KMS-11 (cell line): ENCODE measurements around the gene GK.
"Not testable (repeated sequence)": the region's sequence is repeated elsewhere in the genome, so short reads cannot be mapped to it uniquely, and the experiment has no call there.

Source experiments
- H2AFZ ChIP-seq: fragments of 200-600 bp; sonication (generic); 2 replicates; pipeline ENCODE4 v1.6.1; 2016; ENCODE audit warnings: antibody characterized with exemption, mixed run types, low read depth
- H3K27ac ChIP-seq: fragments of 200-600 bp; sonication (generic); 2 replicates; pipeline ENCODE4 v1.6.1; 2016; ENCODE audit warnings: mild to moderate bottlenecking, mixed run types
- H3K27me3 ChIP-seq: fragments of 200-600 bp; sonication (generic); 2 replicates; pipeline ENCODE4 v1.6.1; 2017; ENCODE audit warnings: mild to moderate bottlenecking, low read depth, mixed run types, moderate library complexity; ENCODE audit not compliant: insufficient read depth
- H3K36me3 ChIP-seq: fragments of 200-600 bp; sonication (generic); 2 replicates; pipeline ENCODE4 v1.6.1; 2017; ENCODE audit warnings: mild to moderate bottlenecking, mixed run types; ENCODE audit not compliant: insufficient read depth
- H3K4me1 ChIP-seq: fragments of 200-600 bp; sonication (generic); 2 replicates; pipeline ENCODE4 v1.6.1; 2016; ENCODE audit warnings: mild to moderate bottlenecking, low read depth, mixed run types; ENCODE audit not compliant: poor library complexity, severe bottlenecking
- H3K4me2 ChIP-seq: fragments of 200-600 bp; sonication (generic); 2 replicates; pipeline ENCODE4 v1.7.0; 2016; ENCODE audit warnings: mild to moderate bottlenecking, mixed run types
- H3K4me3 ChIP-seq: fragments of 200-600 bp; sonication (generic); IDR thresholded peaks from 2 replicates; pipeline ENCODE4 v1.6.1; 2017; ENCODE audit warnings: low read depth, low read length, mixed read lengths; ENCODE audit not compliant: insufficient read depth
- H3K79me2 ChIP-seq: fragments of 200-600 bp; sonication (generic); 2 replicates; pipeline ENCODE4 v1.6.1; 2016; ENCODE audit warnings: low read depth, mixed run types; ENCODE audit not compliant: insufficient read depth
- H3K9ac ChIP-seq: fragments of 200-600 bp; sonication (generic); 2 replicates; pipeline ENCODE4 v1.6.1; 2016; ENCODE audit warnings: mild to moderate bottlenecking, mixed run types
- H4K20me1 ChIP-seq: fragments of 200-600 bp; sonication (generic); 2 replicates; pipeline ENCODE4 v1.6.1; 2016; ENCODE audit warnings: mild to moderate bottlenecking, mixed run types; ENCODE audit not compliant: insufficient read depth
- CTCF ChIP-seq: fragments of 200-600 bp; sonication (generic); conservative IDR thresholded peaks from 2 replicates; pipeline ENCODE4 v1.6.1; 2017; ENCODE audit warnings: low read depth, mild to moderate bottlenecking, antibody characterized with exemption, low read length, moderate library complexity, mixed read lengths

GK gene

GRCh38 chrX:30665471-30665870, 12.2 kb downstream of the GK start:
- Histone ChIP-seq H3K36me3 (no peaks in the 10 kb centered on the region), H3K79me2 (no peaks in the 10 kb centered on the region), H3K27me3 (no peaks in the 10 kb centered on the region), H3K4me3 (no peak overlapping the region), H3K4me2 (no peak overlapping the region), H3K9ac (no peak overlapping the region), H3K4me1 (no peaks in the 10 kb centered on the region), H2AFZ (no peak overlapping the region), H3K27ac (no peak overlapping the region), H4K20me1 (no peaks in the 10 kb centered on the region)
- TF ChIP-seq CTCF: no peak

GRCh38 chrX:30666094-30666493, 12.9 kb downstream of the GK start:
- Histone ChIP-seq H2AFZ (no peak overlapping the region), H3K4me1 (no peaks in the 10 kb centered on the region), H3K9ac (no peak overlapping the region), H3K79me2 (no peaks in the 10 kb centered on the region), H4K20me1 (no peaks in the 10 kb centered on the region), H3K27me3 (no peaks in the 10 kb centered on the region), H3K4me2 (no peak overlapping the region), H3K36me3 (no peaks in the 10 kb centered on the region), H3K4me3 (no peak overlapping the region), H3K27ac (no peak overlapping the region)
- no peak for TF ChIP-seq CTCF

- H3K4me2 ChIP-seq: no peak overlapping the region
- H3K79me2 ChIP-seq: no peaks in the 10 kb centered on the region
- H3K36me3 ChIP-seq: no peaks in the 10 kb centered on the region
- no peak overlapping the region for H3K9ac ChIP-seq
- no peak overlapping the region for H3K4me3 ChIP-seq
- H3K27me3 ChIP-seq: no peaks in the 10 kb centered on the region
- no peaks in the 10 kb centered on the region for H3K4me1 ChIP-seq
- H4K20me1 ChIP-seq: no peaks in the 10 kb centered on the region
- TF ChIP-seq CTCF: no peak
- no peak overlapping the region for H2AFZ ChIP-seq
- no peak overlapping the region for H3K27ac ChIP-seq
Measured at GRCh38 chrX:30668581-30668980, 15.4 kb downstream of the GK start.

GRCh38 chrX:30671189-30671588, 18.0 kb downstream of the GK start:
- H3K4me1 ChIP-seq, H3K79me2 ChIP-seq, H4K20me1 ChIP-seq, H3K9ac ChIP-seq, H3K36me3 ChIP-seq, H3K27me3 ChIP-seq, H3K4me2 ChIP-seq, H3K27ac ChIP-seq, H2AFZ ChIP-seq, H3K4me3 ChIP-seq: not testable (repeated sequence)

- TF ChIP-seq CTCF: no peak
- Histone ChIP-seq H3K9ac (no peak overlapping the region), H3K4me2 (no peak overlapping the region), H3K79me2 (no peaks in the 10 kb centered on the region), H3K27ac (no peak overlapping the region), H3K4me1 (no peaks in the 10 kb centered on the region), H3K27me3 (no peaks in the 10 kb centered on the region), H4K20me1 (no peaks in the 10 kb centered on the region), H3K36me3 (no peaks in the 10 kb centered on the region), H3K4me3 (no peak overlapping the region), H2AFZ (no peak overlapping the region)
Measured at GRCh38 chrX:30673127-30673796, 20.0 kb downstream of the GK start.
